Uterus (tissue), 2 donors: ENCODE data around the gene CBX8.

Source experiments
- POLR2A ChIP-seq, 2 donors: fragments of 450-650 bp; IDR thresholded peaks; one replicate each; pipeline ENCODE4 v1.6.1; 2016; ENCODE audit warnings: antibody characterized with exemption in 2 of 2, mild to moderate bottlenecking in 1 of 2, moderate library complexity in 1 of 2
- TF ChIP-seq, protein P1 (sequence below), 4 experiments: fragments of 200-600 bp in 2 of 4; fragments of 450-650 bp in 2 of 4; sonication (generic) in 2 of 4; IDR thresholded peaks; one replicate each; pipeline ENCODE4 v1.5.1; 2016 to 2019; ENCODE audit warnings: antibody characterized with exemption in 4 of 4, mild to moderate bottlenecking in 2 of 4, moderate library complexity in 1 of 4

DNA sequence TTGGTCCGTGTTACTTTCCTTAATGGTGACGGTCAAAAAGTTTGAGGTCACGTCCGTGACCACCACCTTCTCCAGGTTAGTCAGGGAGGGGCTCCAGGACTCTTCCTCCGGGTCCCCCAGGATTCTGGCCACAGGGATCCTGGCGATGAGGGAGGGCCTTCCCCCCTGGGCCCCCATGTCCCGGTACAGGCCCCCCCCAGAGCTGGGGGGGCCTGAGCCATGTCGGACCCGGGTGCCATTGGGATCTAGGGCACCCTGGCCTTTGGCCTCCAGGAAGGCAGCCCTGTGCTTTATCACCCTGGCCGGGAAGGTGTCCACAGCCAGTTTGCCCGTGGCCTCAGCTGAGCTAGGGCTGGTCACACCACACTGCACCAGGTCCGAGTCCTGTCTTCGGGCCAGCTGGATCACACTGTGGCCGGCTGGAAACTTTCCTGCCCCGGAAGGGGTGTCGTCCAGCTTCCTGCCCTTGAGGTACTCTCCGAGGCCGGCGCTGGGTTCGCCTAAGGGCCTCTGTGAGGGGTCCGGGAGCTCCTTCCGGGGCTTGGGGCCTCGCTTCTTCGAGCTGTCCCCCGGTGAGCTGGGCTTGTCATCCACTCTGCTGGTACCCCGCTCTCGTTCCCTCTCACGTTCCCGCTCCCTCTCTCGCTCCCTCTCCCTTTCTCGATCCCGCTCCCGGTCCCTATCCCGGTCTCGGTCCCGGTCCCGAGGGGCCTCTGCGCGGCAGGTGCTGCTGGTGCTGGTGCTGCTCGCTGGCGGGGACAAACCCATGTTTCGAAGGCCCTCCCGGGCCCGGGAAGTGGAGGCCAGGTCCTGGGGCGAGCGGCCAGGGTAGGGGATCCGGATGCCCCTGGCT, 2.0 kb downstream of the CBX8 start:
- no peak for TF ChIP-seq POLR2A (IDR thresholded peaks at IDR 0.05)
- TF ChIP-seq, protein P1, sequence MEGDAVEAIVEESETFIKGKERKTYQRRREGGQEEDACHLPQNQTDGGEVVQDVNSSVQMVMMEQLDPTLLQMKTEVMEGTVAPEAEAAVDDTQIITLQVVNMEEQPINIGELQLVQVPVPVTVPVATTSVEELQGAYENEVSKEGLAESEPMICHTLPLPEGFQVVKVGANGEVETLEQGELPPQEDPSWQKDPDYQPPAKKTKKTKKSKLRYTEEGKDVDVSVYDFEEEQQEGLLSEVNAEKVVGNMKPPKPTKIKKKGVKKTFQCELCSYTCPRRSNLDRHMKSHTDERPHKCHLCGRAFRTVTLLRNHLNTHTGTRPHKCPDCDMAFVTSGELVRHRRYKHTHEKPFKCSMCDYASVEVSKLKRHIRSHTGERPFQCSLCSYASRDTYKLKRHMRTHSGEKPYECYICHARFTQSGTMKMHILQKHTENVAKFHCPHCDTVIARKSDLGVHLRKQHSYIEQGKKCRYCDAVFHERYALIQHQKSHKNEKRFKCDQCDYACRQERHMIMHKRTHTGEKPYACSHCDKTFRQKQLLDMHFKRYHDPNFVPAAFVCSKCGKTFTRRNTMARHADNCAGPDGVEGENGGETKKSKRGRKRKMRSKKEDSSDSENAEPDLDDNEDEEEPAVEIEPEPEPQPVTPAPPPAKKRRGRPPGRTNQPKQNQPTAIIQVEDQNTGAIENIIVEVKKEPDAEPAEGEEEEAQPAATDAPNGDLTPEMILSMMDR (IDR thresholded peaks at IDR 0.05): no peak
